Bladder microvascular endothelial cell (primary cell): Measurements from ENCODE around the gene WWC1. TPM values are rescaled to one million over a fixed set of nuclear protein-coding genes. Genes with fewer than 3 reads are reported as not detected.

ENCODE experiments used
- total RNA-seq: library from RNA; depleted of rRNA; stranded (reverse); fragments of >200 nt; gene quantifications from 2 replicates; pipeline ENCODE4 v1.2.3, GENCODE V29; 2014

The WWC1 gene
- total RNA-seq = 0.16 and 0.31 TPM in 2 replicates

DNA sequence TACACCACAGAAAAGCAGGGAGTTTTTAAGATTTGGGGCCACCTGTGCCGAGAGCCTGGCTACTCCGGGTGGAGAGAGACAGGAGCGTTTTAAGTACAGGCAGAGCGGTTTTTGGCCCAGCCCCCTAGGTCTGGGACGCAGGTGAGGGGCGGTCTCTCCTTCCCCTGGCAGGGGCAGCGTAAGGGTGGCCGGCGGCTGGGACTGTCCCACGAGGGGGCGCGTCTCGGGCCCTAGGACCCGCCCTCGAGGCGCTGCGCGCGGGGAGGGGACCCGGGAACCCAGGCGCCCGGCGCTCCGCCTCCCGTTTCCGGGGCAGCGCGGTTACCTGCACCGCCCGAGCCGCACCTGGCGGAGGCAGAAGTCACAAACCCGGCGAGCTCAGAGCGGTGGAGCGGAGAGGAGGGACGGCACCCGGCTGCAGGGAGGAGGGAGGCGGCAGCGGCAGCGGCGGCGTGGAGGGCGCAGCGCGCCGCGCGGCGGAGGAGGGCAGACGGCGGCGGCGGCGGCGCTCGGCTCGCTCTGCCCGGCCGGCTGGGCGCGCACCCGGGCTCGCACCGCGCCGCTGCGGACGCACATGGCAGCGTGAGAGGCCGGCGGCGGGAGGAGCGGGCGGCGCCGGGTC, at the start of gene WWC1:
TSS of gene WWC1 (plus strand) at position 304 of the 622 bp plus-strand sequence. CDS start 508 bp downstream, outside the sequence.

DNA sequence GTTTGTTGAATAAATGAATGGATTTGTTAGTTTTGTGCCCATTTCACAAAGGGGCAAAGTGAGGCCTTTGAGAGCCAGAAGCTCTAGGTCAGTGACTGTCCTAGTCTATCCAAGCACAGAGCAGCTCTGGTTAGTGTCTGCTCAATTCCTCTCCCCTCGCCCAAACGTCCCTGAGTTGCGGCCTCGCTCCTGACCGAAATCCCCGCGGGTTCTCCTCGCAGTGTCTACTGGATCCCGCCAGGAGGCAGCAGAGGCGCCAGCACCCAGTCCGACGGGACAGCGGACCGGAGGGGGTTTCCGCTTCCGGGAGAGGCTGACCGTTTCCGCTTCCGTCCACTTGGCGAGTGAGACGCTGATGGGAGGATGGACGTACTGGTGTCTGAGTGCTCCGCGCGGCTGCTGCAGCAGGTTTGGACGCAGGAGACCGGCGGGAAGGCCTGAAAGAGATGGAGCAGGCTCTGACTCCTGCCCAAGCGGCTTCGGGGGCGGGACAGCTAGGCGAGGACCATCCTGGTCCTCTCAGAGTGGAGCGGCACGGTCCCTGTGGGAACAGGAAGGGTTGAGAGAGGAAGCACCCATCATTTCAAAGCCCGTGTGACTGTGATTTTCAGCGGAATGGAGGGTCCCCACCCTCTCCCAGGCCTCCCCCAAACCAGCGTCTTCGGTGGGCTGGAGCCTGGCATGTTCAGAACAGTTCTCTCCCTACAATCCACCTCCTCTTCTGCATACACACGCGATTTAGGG, 194.9 kb downstream of the WWC1 start, which contains the start of gene RARS1:
TSS of gene RARS1 (plus strand) at position 336 of the 744 bp plus-strand sequence. CDS start at position 364, 28 bp downstream.

Other genes with a start within 250 kb of the WWC1 start
- gene RARS1, start 194.8 kb downstream of the WWC1 start, total RNA-seq = 82.4 and 113 TPM in 2 replicates
- gene FBLL1, start 237.7 kb downstream of the WWC1 start, total RNA-seq = 0.65 and 0.69 TPM in 2 replicates